Ovary (tissue), 9 donors: ENCODE results near the gene DCAF4L1. TPM values are rescaled to one million over a fixed set of nuclear protein-coding genes. Genes with fewer than 3 reads are reported as not detected.

ENCODE experiments used
- DNase-seq, 5 donors: peaks; one replicate each; pipeline ENCODE4 v3.0.0-alpha.2; 2019 to 2020
- H3K27ac ChIP-seq, 2 donors: fragments of 200-600 bp; one replicate each; pipeline versions ENCODE4 v1.5.1 to v1.8.0; 2019 to 2022
- H3K27me3 ChIP-seq: fragments of 200-600 bp; one replicate; pipeline ENCODE4 v1.8.0; 2022
- H3K36me3 ChIP-seq: fragments of 200-600 bp; sonication (generic); one replicate; pipeline ENCODE4 v1.5.1; 2019
- H3K4me1 ChIP-seq: one replicate; pipeline ENCODE4 v1.8.1; 2013; ENCODE audit warnings: mild to moderate bottlenecking, moderate library complexity; ENCODE audit not compliant: insufficient read depth
- H3K4me3 ChIP-seq: fragments of 200-600 bp; sonication (generic); one replicate; pipeline ENCODE4 v1.5.1; 2017
- H3K9me3 ChIP-seq, 2 donors: fragments of 200-600 bp in 1 of 2; sonication (generic) in 1 of 2; one replicate each; pipeline versions ENCODE4 v1.5.1 to v1.8.1; 2013 to 2019; ENCODE audit warnings: mild to moderate bottlenecking in 1 of 2, moderate library complexity in 1 of 2
- EP300 ChIP-seq: sonication (generic); formaldehyde crosslinking; IDR thresholded peaks from one replicate; pipeline ENCODE4 v1.6.1; 2017; ENCODE audit warnings: antibody characterized with exemption
- POLR2A ChIP-seq: fragments of 450-650 bp; IDR thresholded peaks from one replicate; pipeline ENCODE4 v1.6.1; 2017; ENCODE audit warnings: antibody characterized with exemption, mild to moderate bottlenecking, moderate library complexity
- WGBS, 3 donors: extraction: QIAGEN DNeasy Blood & Tissue Kit in 1 of 3; methylation state at CpG; one replicate each; pipeline versions ENCODE4 v1.1.5 to v1.1.7; 2013 to 2017; 5-methylcytosine and 5-hydroxymethylcytosine counted together
- intact Hi-C, 4 donors: fragments of 100-400 bp; cut with DNase I; formaldehyde crosslinking; loops; one replicate each; pipeline versions ENCODE4 v1.11.0 to v1.15.1; 2022 to 2023
- polyA plus RNA-seq, 2 donors: library from polyadenylated mRNA; stranded (reverse); fragments of 200-250 nt in 1 of 2; fragments of 350-450 nt in 1 of 2; fragmentation: Illumina TruSeq in 1 of 2; extraction: RNeasy Lipid Tissue Mini Kit (QIAGEN cat#74804) in 1 of 2; gene quantifications; one replicate each; pipeline ENCODE4 v1.2.3, GENCODE V29; 2013 to 2014
- total RNA-seq, 7 donors: library from RNA; depleted of rRNA in 2 of 7; stranded (reverse); fragments of >200 nt in 2 of 7; fragmentation: NEBNext Ultra II Directional in 3 of 7; extraction: Animal tissue kit (Norgen Biotek cat#: 25700) in 3 of 7; gene quantifications; one replicate each; pipeline versions ENCODE4 v1.1.0 to v1.2.4, GENCODE V29; 2016 to 2023
- TF ChIP-seq, protein P1 (sequence below), 3 donors: fragments of 450-650 bp in 2 of 3; fragments of 200-600 bp in 1 of 3; IDR thresholded peaks; one replicate each; pipeline versions ENCODE4 v1.5.1 to v1.8.0; 2016 to 2022; ENCODE audit warnings: antibody characterized with exemption in 3 of 3, mild to moderate bottlenecking in 1 of 3
- donor health status: DM: no; HTN: no; CAD: no; lungs with moderate emphysema.
- donor health status: DM: no; HTN: no; CAD: no.
- donor health status: Bipolar disorder and iron deficiency.
- donor health status: DM: yes; HTN: yes; CAD: no.
- donor health status: DM: no; HTN: no; CAD: no.
- donor health status: DM: yes; HTN: yes; CAD: no.

Gene DCAF4L1
- total and polyA plus RNA-seq, 9 donors, result 0.05 to 0.13 (median 0.11) TPM; not detected in 2

DNA sequence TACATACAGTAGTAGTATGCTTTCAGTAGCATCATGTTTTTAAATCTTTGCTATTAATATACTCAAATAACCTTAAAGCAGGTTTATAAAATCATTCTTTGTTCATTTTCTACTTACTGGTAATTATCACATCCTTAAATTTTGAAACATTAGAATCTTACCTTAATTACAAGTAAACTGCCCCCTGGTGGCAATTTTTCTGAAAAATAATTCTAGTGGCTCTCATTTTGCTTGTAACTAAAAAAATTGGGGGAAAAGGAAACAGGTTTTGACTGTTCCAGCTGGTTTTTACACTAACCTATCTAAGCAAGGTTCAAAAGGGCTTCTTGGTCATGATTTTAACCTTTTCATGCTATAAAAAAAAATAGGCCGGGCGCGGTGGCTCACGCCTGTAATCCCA lies 18.5 kb upstream of the DCAF4L1 start:
- Histone ChIP-seq H3K4me3 (no peak overlapping the region), H3K9me3 (no peaks in the 10 kb centered on the region), H3K27ac (no peak overlapping the region), H3K27me3 (no peaks in the 10 kb centered on the region), H3K4me1 (no peaks in the 10 kb centered on the region), H3K36me3 (no peaks in the 10 kb centered on the region)
- no peak for DNase-seq
- intact Hi-C loops, result no loop called here
- 90 to 96% (median 93%) methylated on average over 4 of the region's 4 CpGs for WGBS, 3 donors
- TF ChIP-seq EP300 (no peak), POLR2A (no peak)
- TF ChIP-seq, protein P1, sequence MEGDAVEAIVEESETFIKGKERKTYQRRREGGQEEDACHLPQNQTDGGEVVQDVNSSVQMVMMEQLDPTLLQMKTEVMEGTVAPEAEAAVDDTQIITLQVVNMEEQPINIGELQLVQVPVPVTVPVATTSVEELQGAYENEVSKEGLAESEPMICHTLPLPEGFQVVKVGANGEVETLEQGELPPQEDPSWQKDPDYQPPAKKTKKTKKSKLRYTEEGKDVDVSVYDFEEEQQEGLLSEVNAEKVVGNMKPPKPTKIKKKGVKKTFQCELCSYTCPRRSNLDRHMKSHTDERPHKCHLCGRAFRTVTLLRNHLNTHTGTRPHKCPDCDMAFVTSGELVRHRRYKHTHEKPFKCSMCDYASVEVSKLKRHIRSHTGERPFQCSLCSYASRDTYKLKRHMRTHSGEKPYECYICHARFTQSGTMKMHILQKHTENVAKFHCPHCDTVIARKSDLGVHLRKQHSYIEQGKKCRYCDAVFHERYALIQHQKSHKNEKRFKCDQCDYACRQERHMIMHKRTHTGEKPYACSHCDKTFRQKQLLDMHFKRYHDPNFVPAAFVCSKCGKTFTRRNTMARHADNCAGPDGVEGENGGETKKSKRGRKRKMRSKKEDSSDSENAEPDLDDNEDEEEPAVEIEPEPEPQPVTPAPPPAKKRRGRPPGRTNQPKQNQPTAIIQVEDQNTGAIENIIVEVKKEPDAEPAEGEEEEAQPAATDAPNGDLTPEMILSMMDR (IDR thresholded peaks at IDR 0.05), result no peak

DNA sequence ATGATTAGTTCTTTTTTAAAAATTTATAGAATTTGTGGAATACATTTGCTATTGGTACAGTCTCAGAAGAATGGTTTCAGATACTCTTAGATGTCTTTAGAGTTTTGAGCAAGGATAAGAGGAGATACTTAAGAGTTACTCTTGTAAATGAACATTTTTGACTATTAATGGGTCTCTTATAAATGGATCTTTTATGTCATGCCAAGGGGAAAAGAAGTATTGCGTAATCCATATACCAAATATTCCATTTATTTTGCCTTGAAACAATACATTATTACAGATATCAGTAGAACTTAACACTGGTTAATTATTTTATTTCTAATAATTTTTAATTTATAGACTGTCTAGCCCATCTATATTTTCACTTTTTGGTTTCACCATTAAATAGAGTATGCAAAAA lies 17.2 kb upstream of the DCAF4L1 start:
- no peaks in the 10 kb centered on the region for H3K27me3 ChIP-seq
- H3K4me3 ChIP-seq, result no peak overlapping the region
- DNase-seq, result no peak
- WGBS, 3 donors, result 85 to 95% (median 92%) methylated on average over 1 of the region's 1 CpG
- H3K9me3 ChIP-seq, result no peaks in the 10 kb centered on the region
- intact Hi-C loops, result no loop called here
- H3K36me3 ChIP-seq, result no peaks in the 10 kb centered on the region
- no peak overlapping the region for H3K27ac ChIP-seq
- no peaks in the 10 kb centered on the region for H3K4me1 ChIP-seq
- TF ChIP-seq, protein P1 (IDR thresholded peaks at IDR 0.05), result no peak
- TF ChIP-seq EP300 (no peak), POLR2A (no peak)

- 93 to 97% (median 94%) methylated on average over 2 of the region's 2 CpGs for WGBS, 3 donors
- H3K4me1 ChIP-seq, result no peaks in the 10 kb centered on the region
- intact Hi-C loops, result no loop called here
These were observed 14.2 kb upstream of the DCAF4L1 start for GRCh38 chr4:41967392-41967791.

DNA sequence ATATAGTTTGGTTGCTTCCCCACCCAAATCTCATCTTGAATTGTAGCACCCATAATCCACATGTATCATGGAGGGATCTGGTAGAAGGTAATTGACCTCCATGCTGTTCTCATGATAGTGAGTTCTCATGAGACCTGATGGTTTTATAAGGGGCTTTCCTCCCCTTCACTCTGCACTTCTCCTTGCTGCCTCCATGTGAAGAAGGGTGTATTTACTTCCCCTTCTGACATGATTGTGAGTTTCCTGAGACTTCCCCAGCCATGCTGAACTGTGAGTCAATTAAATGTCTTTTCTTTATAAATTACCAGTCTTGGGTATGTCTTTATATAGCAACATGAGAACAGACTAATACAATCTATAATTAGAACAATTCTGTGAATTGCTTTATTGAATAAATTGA lies 11.9 kb upstream of the DCAF4L1 start:
- Histone ChIP-seq H3K4me1 (no peaks in the 10 kb centered on the region), H3K4me3 (no peak overlapping the region), H3K27me3 (no peaks in the 10 kb centered on the region), H3K9me3 (no peaks in the 10 kb centered on the region), H3K36me3 (no peaks in the 10 kb centered on the region), H3K27ac (no peak overlapping the region)
- TF ChIP-seq, protein P1 (IDR thresholded peaks at IDR 0.05), result no peak
- TF ChIP-seq EP300 (no peak), POLR2A (no peak)
- intact Hi-C loops, result no loop called here
- no peak for DNase-seq

More at GRCh38 chr4:41967392-41967791, 14.2 kb upstream of the DCAF4L1 start:
- Histone ChIP-seq H3K27ac (no peak overlapping the region), H3K9me3 (no peaks in the 10 kb centered on the region), H3K4me3 (no peak overlapping the region), H3K36me3 (no peaks in the 10 kb centered on the region), H3K27me3 (no peaks in the 10 kb centered on the region)
- TF ChIP-seq, protein P1 (IDR thresholded peaks at IDR 0.05), result no peak
- TF ChIP-seq POLR2A (no peak), EP300 (no peak)
- no peak for DNase-seq

DNA sequence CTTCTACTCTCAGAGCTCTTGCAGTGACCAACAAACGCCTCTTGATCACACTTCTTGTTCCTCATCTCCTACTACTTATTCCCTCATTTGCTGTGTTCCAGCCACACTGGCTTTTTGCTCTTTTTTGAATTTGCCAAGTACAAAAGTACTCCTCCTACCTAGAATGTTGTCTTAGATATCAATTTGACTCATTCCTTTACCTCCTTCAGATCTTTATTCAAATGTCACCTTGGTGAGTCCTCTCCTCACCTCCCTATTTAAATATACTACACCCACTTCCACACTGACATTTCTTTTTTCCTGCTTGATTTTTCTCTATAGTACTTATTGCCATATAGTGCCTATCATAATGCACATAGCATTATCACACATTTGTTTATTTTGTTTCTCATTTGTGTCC lies 6.2 kb upstream of the DCAF4L1 start:
- DNase-seq, result no peak
- Histone ChIP-seq H3K36me3 (no peaks in the 10 kb centered on the region), H3K4me3 (no peak overlapping the region), H3K9me3 (no peaks in the 10 kb centered on the region), H3K4me1 (no peaks in the 10 kb centered on the region), H3K27ac (no peak overlapping the region), H3K27me3 (no peaks in the 10 kb centered on the region)
- WGBS, 3 donors, result 86 to 96% (median 89%) methylated on average over 1 of the region's 1 CpG
- TF ChIP-seq, protein P1 (IDR thresholded peaks at IDR 0.05), result no peak
- no peak for TF ChIP-seq POLR2A
- no peak for TF ChIP-seq EP300
- intact Hi-C loops, result no loop called here
